ENCODE data around the gene DBH. TPM values are rescaled to one million over a fixed set of nuclear protein-coding genes. Genes with fewer than 3 reads are reported as not detected.

The DBH gene
- polyA plus RNA-seq, 1 donor (not counting 4 experiments of a cell fraction or from before 2014, with no cell fraction given): not detected

DNA sequence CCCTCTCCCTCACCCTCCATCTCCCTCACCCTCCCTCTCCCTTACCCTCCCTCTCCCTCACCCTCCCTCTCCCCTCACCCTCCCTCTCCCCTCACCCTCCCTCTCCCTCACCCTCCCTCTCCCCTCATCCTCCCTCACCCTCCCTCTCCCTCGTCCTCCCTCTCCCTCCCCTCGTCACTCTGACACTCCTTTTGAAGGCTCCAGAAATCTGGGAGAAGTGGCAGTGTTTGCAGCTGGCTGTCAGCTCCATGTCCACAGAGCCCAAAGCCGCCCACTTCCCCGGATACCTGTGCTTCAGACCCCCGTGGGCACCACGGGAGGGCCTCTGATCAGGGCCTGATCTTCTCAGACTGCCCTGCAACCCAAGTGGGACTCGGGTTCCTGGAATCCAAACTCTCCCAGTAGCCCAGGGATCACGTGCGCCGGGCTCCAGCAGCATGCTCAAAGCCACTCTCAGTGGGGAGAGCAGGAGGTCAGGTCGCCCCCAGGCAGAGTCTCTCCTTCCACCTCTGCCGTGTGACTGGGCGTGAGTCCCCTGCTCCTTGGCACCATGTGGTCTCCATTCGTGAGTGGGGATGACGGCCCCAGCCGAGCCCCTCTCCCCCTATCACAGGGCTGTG lies 33.1 kb downstream of the DBH start:
- Histone ChIP-seq H3K36me3 (ENCODE audit: control insufficient read depth in 2 of 2, extremely low read depth in 1 of 2, insufficient read depth in 2 of 2, low read length in 2 of 2) (no peaks in the 10 kb centered on the region), H3K27me3 (ENCODE audit: control insufficient read depth, extremely low read depth, insufficient read depth, low read length) (no peaks in the 10 kb centered on the region), H3K9me1 (ENCODE audit: control insufficient read depth, extremely low read depth, insufficient read depth, low read length) (no peaks in the 10 kb centered on the region), H4K20me1 (ENCODE audit: control insufficient read depth, extremely low read depth, insufficient read depth, low read length) (no peaks in the 10 kb centered on the region), H2AFZ (ENCODE audit: control insufficient read depth, low read length) (no peak overlapping the region), H3K9ac (ENCODE audit: control insufficient read depth, extremely low read depth, insufficient read depth, low read length) (no peak overlapping the region), H3K4me2 (ENCODE audit: control insufficient read depth, extremely low read depth, insufficient read depth, low read depth, low read length) (no peak overlapping the region), H3K27ac (ENCODE audit: control insufficient read depth, insufficient read depth, low read length) (no peak overlapping the region), H3K9me3 (ENCODE audit: control insufficient read depth, low read depth, low read length) (no peaks in the 10 kb centered on the region), H3K79me2 (ENCODE audit: control insufficient read depth, insufficient read depth, low read length) (no peaks in the 10 kb centered on the region), H3K4me3 (ENCODE audit: control insufficient read depth in 2 of 3, extremely low read depth in 1 of 3, insufficient read depth in 2 of 3, low read depth in 1 of 3, low read length in 3 of 3) (no peak overlapping the region), H3K4me1 (ENCODE audit: control insufficient read depth, extremely low read depth, insufficient read depth, low read length) (no peaks in the 10 kb centered on the region)
- dilution Hi-C loops (cut with MboI; ENCODE audit: extremely low pct_ligation_motif_present, low sequenced_read_pairs): no loop called here
- no peak for TF ChIP-seq EZH2 (IDR thresholded peaks at IDR 0.05; ENCODE audit: low read length)
- TF ChIP-seq CTCF (optimal IDR thresholded peaks at IDR 0.05 in 1 of 3, IDR thresholded peaks at IDR 0.05 in 1 of 3, conservative IDR thresholded peaks at IDR 0.05 in 1 of 3; ENCODE audit: extremely low read depth in 1 of 3, insufficient read depth in 2 of 3, low read length in 3 of 3): no peak
- no peak for DNase-seq (ENCODE audit: low read depth, low spot score)
- FAIRE-seq: no peak

- FAIRE-seq (no peak), DNase-seq (ENCODE audit: low read depth, low spot score) (no peak)
- no peak for TF ChIP-seq EZH2 (IDR thresholded peaks at IDR 0.05; ENCODE audit: low read length)
- no peak for TF ChIP-seq CTCF (optimal IDR thresholded peaks at IDR 0.05 in 1 of 3, IDR thresholded peaks at IDR 0.05 in 1 of 3, conservative IDR thresholded peaks at IDR 0.05 in 1 of 3; ENCODE audit: extremely low read depth in 1 of 3, insufficient read depth in 2 of 3, low read length in 3 of 3)
- no peaks in the 10 kb centered on the region for H3K9me1 ChIP-seq (ENCODE audit: control insufficient read depth, extremely low read depth, insufficient read depth, low read length)
- no peak overlapping the region for H3K4me3 ChIP-seq (ENCODE audit: control insufficient read depth in 2 of 3, extremely low read depth in 1 of 3, insufficient read depth in 2 of 3, low read depth in 1 of 3, low read length in 3 of 3)
- dilution Hi-C loops (cut with MboI; ENCODE audit: extremely low pct_ligation_motif_present, low sequenced_read_pairs): no loop called here
- no peak overlapping the region for H2AFZ ChIP-seq (ENCODE audit: control insufficient read depth, low read length)
- H3K4me2 ChIP-seq (ENCODE audit: control insufficient read depth, extremely low read depth, insufficient read depth, low read depth, low read length): no peak overlapping the region
- H3K4me1 ChIP-seq (ENCODE audit: control insufficient read depth, extremely low read depth, insufficient read depth, low read length): no peaks in the 10 kb centered on the region
- no peak overlapping the region for H3K9ac ChIP-seq (ENCODE audit: control insufficient read depth, extremely low read depth, insufficient read depth, low read length)
- no peaks in the 10 kb centered on the region for H4K20me1 ChIP-seq (ENCODE audit: control insufficient read depth, extremely low read depth, insufficient read depth, low read length)
- no peaks in the 10 kb centered on the region for H3K9me3 ChIP-seq (ENCODE audit: control insufficient read depth, low read depth, low read length)
- no peaks in the 10 kb centered on the region for H3K79me2 ChIP-seq (ENCODE audit: control insufficient read depth, insufficient read depth, low read length)
- no peaks in the 10 kb centered on the region for H3K27me3 ChIP-seq (ENCODE audit: control insufficient read depth, extremely low read depth, insufficient read depth, low read length)
- H3K36me3 ChIP-seq (ENCODE audit: control insufficient read depth in 2 of 2, extremely low read depth in 1 of 2, insufficient read depth in 2 of 2, low read length in 2 of 2): no peaks in the 10 kb centered on the region
- no peak overlapping the region for H3K27ac ChIP-seq (ENCODE audit: control insufficient read depth, insufficient read depth, low read length)
Observed at GRCh38 chr9:133670466-133670865, 34.3 kb downstream of the DBH start.

All from keratinocyte (primary cell).